GM23338 (cell line): ENCODE measurements around the gene PRSS2. TPM values are rescaled to one million over a fixed set of nuclear protein-coding genes. Genes with fewer than 3 reads are reported as not detected.
"Not testable (repeated sequence)": the region's sequence is repeated elsewhere in the genome, so short reads cannot be mapped to it uniquely, and the experiment has no call there.

Experiments
- ATAC-seq: fragments of 200-7000 bp; cut with Tn5 transposase; 3 replicates; pipeline ENCODE4 v1.9.1; 2020
- DNase-seq: peaks from one replicate; pipeline ENCODE4 v3.0.0-alpha.2; 2015; ENCODE audit warnings: low spot score
- H2AFZ ChIP-seq: fragments of 200-600 bp; sonication (generic); 2 replicates; pipeline ENCODE4 v1.8.0; 2016; ENCODE audit warnings: antibody characterized with exemption, mild to moderate bottlenecking, moderate library complexity
- H3F3A ChIP-seq: fragments of 200-600 bp; sonication (generic); replicated peaks from 2 replicates; pipeline ENCODE4 v1.8.0; 2017; ENCODE audit warnings: antibody characterized with exemption, mixed run types, low read depth
- H3K27ac ChIP-seq: fragments of 200-600 bp; sonication (generic); 2 replicates; pipeline ENCODE4 v1.6.1; 2016; ENCODE audit warnings: low read depth
- H3K27me3 ChIP-seq: fragments of 200-600 bp; sonication (generic); 2 replicates; pipeline ENCODE4 v1.8.0; 2016; ENCODE audit warnings: mild to moderate bottlenecking, mixed run types, moderate library complexity; ENCODE audit not compliant: insufficient read depth
- H3K36me3 ChIP-seq: fragments of 200-600 bp; sonication (generic); 2 replicates; pipeline ENCODE4 v1.8.0; 2016; ENCODE audit warnings: mild to moderate bottlenecking; ENCODE audit not compliant: insufficient read depth
- H3K4me1 ChIP-seq: fragments of 200-600 bp; sonication (generic); 2 replicates; pipeline ENCODE4 v1.8.0; 2016; ENCODE audit warnings: mild to moderate bottlenecking, moderate library complexity; ENCODE audit not compliant: insufficient read depth
- H3K4me2 ChIP-seq: fragments of 200-600 bp; sonication (generic); 2 replicates; pipeline ENCODE4 v1.7.1; 2017; ENCODE audit warnings: mixed run types
- H3K4me3 ChIP-seq: fragments of 200-600 bp; sonication (generic); 2 replicates; pipeline ENCODE4 v1.6.1; 2016; ENCODE audit warnings: mixed run types
- H3K79me2 ChIP-seq: fragments of 200-600 bp; sonication (generic); replicated peaks from 2 replicates; pipeline ENCODE4 v1.8.0; 2017; ENCODE audit warnings: mild to moderate bottlenecking; ENCODE audit not compliant: insufficient read depth
- H3K9me2 ChIP-seq: fragments of 200-600 bp; sonication (generic); 2 replicates; pipeline ENCODE4 v1.8.0; 2017; ENCODE audit not compliant: insufficient read depth
- H4K20me1 ChIP-seq: fragments of 200-600 bp; sonication (generic); replicated peaks from 2 replicates; pipeline ENCODE4 v1.8.0; 2017; ENCODE audit warnings: mild to moderate bottlenecking; ENCODE audit not compliant: insufficient read depth
- H3K27ac Mint-ChIP-seq: 2 replicates; pipeline ENCODE4 v1.8.0; 2020; ENCODE audit warnings: inconsistent platforms, mild to moderate bottlenecking, moderate library complexity, mixed read lengths
- H3K27me3 Mint-ChIP-seq: 3 replicates; pipeline ENCODE4 v1.8.0; 2022; ENCODE audit warnings: low read depth, mild to moderate bottlenecking, moderate library complexity, mixed read lengths, inconsistent platforms; ENCODE audit not compliant: insufficient read depth, poor library complexity
- H3K36me3 Mint-ChIP-seq: 3 replicates; pipeline ENCODE4 v1.8.0; 2021; ENCODE audit warnings: low read depth, mild to moderate bottlenecking, inconsistent platforms, moderate library complexity, mixed read lengths
- H3K4me1 Mint-ChIP-seq: 3 replicates; pipeline ENCODE4 v1.8.0; 2020; ENCODE audit warnings: mild to moderate bottlenecking, inconsistent platforms, mixed read lengths
- H3K4me3 Mint-ChIP-seq: 3 replicates; pipeline ENCODE4 v1.8.0; 2021; ENCODE audit warnings: moderate library complexity, mild to moderate bottlenecking, inconsistent platforms, mixed read lengths
- H3K9me3 Mint-ChIP-seq: 3 replicates; pipeline ENCODE4 v1.8.0; 2020; ENCODE audit warnings: moderate library complexity, mild to moderate bottlenecking, inconsistent platforms, mixed read lengths
- CREB1 ChIP-seq: fragments of 250-450 bp; sonication (Bioruptor Pico); IDR thresholded peaks from 2 replicates; pipeline ENCODE4 v1.5.0; 2020; ENCODE audit warnings: low read depth, mild to moderate bottlenecking, moderate library complexity
- ETS1 ChIP-seq: IDR thresholded peaks from 2 replicates; pipeline ENCODE4 v1.6.1; 2016; ENCODE audit warnings: antibody characterized with exemption
- ZNF462 ChIP-seq: fragments of 250-450 bp; sonication (Bioruptor Pico); IDR thresholded peaks from 2 replicates; pipeline ENCODE4 v1.5.0; 2020; ENCODE audit warnings: mild to moderate bottlenecking, moderate library complexity
- polyA plus RNA-seq: library from polyadenylated mRNA; unstranded; fragments of >200 nt; fragmentation: Nextera tagmentation; extraction: Ambion mirVana; gene quantifications from 2 replicates; pipeline ENCODE4 v1.2.1, GENCODE V29; 2016
- total RNA-seq: library from RNA; depleted of rRNA; stranded (reverse); fragments of >200 nt; shearing (Covaris generic); gene quantifications from 2 replicates; pipeline ENCODE4 v1.2.3, GENCODE V29; 2014

PRSS2 gene
- total and polyA plus RNA-seq, 2 experiments from 2014 or later = not detected

- no peak for TF ChIP-seq ZNF462 (CRISPR knock-in tag)
- no peak for TF ChIP-seq CREB1 (CRISPR knock-in tag)
- TF ChIP-seq ETS1 = no peak
Observed at GRCh38 chr7:142760071-142760642, 10.6 kb upstream of the PRSS2 start (continued).

- DNase-seq, H3K4me1 Mint-ChIP-seq, H3K4me2 ChIP-seq, H2AFZ ChIP-seq, H3F3A ChIP-seq, H3K36me3 Mint-ChIP-seq, H3K4me3 ChIP-seq, H3K4me3 Mint-ChIP-seq, ATAC-seq, H4K20me1 ChIP-seq, H3K27me3 Mint-ChIP-seq, H3K9me3 Mint-ChIP-seq, H3K36me3 ChIP-seq, H3K27ac ChIP-seq, H3K79me2 ChIP-seq, H3K4me1 ChIP-seq, H3K27me3 ChIP-seq, H3K27ac Mint-ChIP-seq, H3K9me2 ChIP-seq: not testable (repeated sequence)
Observed at GRCh38 chr7:142761606-142762005, 9.2 kb upstream of the PRSS2 start.
